HepG2 (cell line): ENCODE measurements around the gene ARMC5. TPM values are rescaled to one million over a fixed set of nuclear protein-coding genes. Genes with fewer than 3 reads are reported as not detected.

Source experiments
- ARNT2 ChIP-seq: sonication (generic); formaldehyde crosslinking; IDR thresholded peaks from 2 replicates; pipeline ENCODE4 v1.8.0; 2022; ENCODE audit warnings: mild to moderate bottlenecking, low read depth, missing genetic modification reagents, moderate library complexity
- FLYWCH1 ChIP-seq: sonication (generic); formaldehyde crosslinking; IDR thresholded peaks from 2 replicates; pipeline ENCODE4 v1.8.1; 2023; ENCODE audit warnings: mild to moderate bottlenecking, missing genetic modification reagents
- NBN ChIP-seq: fragments of 450-650 bp; conservative IDR thresholded peaks from 2 replicates; pipeline ENCODE4 v1.6.1; 2017
- POGZ ChIP-seq: sonication (generic); formaldehyde crosslinking; IDR thresholded peaks from 2 replicates; pipeline ENCODE4 v1.4.0; 2020; ENCODE audit warnings: mild to moderate bottlenecking, missing genetic modification reagents
- RFXANK ChIP-seq: IDR thresholded peaks from 2 replicates; pipeline ENCODE4 v1.6.1; 2016
- SCMH1 ChIP-seq: sonication (generic); formaldehyde crosslinking; IDR thresholded peaks from 2 replicates; pipeline ENCODE4 v1.9.0; 2021; ENCODE audit warnings: missing genetic modification reagents, mild to moderate bottlenecking, borderline replicate concordance
- ZBTB7A ChIP-seq: sonication (generic); formaldehyde crosslinking; IDR thresholded peaks from 2 replicates; pipeline ENCODE4 v1.8.0; 2022; ENCODE audit warnings: mild to moderate bottlenecking, missing genetic modification reagents
- ZNF615 ChIP-seq: sonication (generic); formaldehyde crosslinking; IDR thresholded peaks from 2 replicates; pipeline ENCODE4 v1.5.0; 2020; ENCODE audit warnings: mild to moderate bottlenecking, missing genetic modification reagents, borderline replicate concordance
- polyA plus RNA-seq, 8 experiments: library from polyadenylated mRNA; depleted of rRNA in 3 of 8; stranded (reverse) in 7 of 8; unstranded in 1 of 8; fragments of >200 nt; fragmentation: Illumina TruSeq in 4 of 8; extraction: Trizol in 4 of 8; gene quantifications; 2 replicates each; pipeline versions ENCODE4 v1.2.1 to v1.2.3, GENCODE V29; 2011 to 2016; ENCODE audit warnings: low read depth in 4 of 8, missing spikeins in 1 of 8, mixed read lengths in 1 of 8; ENCODE audit not compliant: insufficient read depth in 1 of 8
- total RNA-seq, 5 experiments: library from RNA; depleted of rRNA; stranded (reverse); fragments of >200 nt; fragmentation: Illumina TruSeq; extraction: Trizol; gene quantifications; 2 replicates each; pipeline ENCODE4 v1.2.3, GENCODE V29; 2016; ENCODE audit warnings: low read depth in 1 of 5
- TF ChIP-seq, protein P1 (sequence below): sonication (generic); formaldehyde crosslinking; IDR thresholded peaks from 2 replicates; pipeline ENCODE4 v1.4.0; 2020; ENCODE audit warnings: missing genetic modification reagents, borderline replicate concordance
- TF ChIP-seq, protein P2 (sequence below): sonication (generic); formaldehyde crosslinking; IDR thresholded peaks from 2 replicates; pipeline ENCODE4 v1.5.1; 2020; ENCODE audit warnings: mild to moderate bottlenecking, missing genetic modification reagents, borderline replicate concordance
- TF ChIP-seq, protein P3 (sequence below): sonication (generic); formaldehyde crosslinking; IDR thresholded peaks from 2 replicates; pipeline ENCODE4 v1.4.0; 2020; ENCODE audit warnings: mild to moderate bottlenecking, missing genetic modification reagents
- TF ChIP-seq, protein P4 (sequence below): sonication (generic); formaldehyde crosslinking; IDR thresholded peaks from 2 replicates; pipeline ENCODE4 v1.5.1; 2020; ENCODE audit warnings: mild to moderate bottlenecking, missing genetic modification reagents, borderline replicate concordance
- TF ChIP-seq, protein P5 (sequence below): sonication (generic); formaldehyde crosslinking; IDR thresholded peaks from 2 replicates; pipeline ENCODE4 v1.5.0; 2020; ENCODE audit warnings: mild to moderate bottlenecking, missing genetic modification reagents, moderate library complexity

The ARMC5 gene
- total and polyA plus RNA-seq, 2 of the 13 experiments (the other 11 are each of a cell fraction or from before 2014, with no cell fraction given) = 10.8 to 22.3 TPM

DNA sequence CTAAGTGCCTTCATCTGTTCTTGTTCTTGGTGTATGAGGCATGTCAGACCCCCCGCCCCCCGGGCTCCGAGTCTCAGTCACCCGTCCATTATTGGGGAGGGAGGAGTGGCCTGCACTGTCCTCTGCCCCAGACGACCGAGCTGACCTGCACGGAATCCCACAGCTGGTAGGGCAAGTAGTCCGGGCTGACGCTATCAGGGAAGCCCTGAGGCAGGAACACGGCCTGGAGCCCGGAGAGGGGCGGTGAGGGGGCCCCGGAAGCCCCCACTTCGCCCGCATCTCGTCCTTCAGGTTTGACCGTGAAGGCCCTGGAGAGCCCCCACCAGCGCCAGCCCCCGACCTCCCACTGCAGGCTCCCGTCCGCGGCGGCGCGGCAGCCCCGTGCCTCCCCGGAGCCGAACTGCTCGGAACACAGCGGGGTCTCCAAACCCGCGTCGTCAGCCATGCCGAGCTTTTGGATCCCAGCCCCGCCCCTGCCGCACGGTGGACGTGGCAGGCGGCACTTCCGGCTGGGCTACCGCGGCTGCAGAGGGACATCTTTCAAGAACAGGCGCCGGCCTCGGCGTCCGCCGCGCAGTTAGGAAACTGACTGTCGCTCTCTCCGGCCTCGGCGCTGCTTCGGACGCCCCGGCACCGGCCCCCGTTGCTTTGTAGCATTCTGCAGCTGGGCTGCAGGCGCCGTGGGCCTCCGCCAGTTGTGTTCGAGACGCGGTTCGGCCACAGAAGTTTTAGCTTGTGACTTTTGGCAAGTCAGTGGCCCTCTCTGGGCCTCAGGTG lies 48.8 kb downstream of the ARMC5 start, which contains the start of gene RUSF1 (continued):
- TF ChIP-seq NBN (no peak), RFXANK (CRISPR knock-in tag) (no peak), ZNF615 (CRISPR knock-in tag) (peak; percentile 87; the same call in 1 of the 2 replicates), ZBTB7A (CRISPR knock-in tag) (no peak), ARNT2 (CRISPR knock-in tag) (peak; percentile 97), SCMH1 (no peak), POGZ (CRISPR knock-in tag) (peak; percentile 95), FLYWCH1 (CRISPR knock-in tag) (peak; percentile 76; the same call in 1 of the 2 replicates)
- TF ChIP-seq, protein P1, sequence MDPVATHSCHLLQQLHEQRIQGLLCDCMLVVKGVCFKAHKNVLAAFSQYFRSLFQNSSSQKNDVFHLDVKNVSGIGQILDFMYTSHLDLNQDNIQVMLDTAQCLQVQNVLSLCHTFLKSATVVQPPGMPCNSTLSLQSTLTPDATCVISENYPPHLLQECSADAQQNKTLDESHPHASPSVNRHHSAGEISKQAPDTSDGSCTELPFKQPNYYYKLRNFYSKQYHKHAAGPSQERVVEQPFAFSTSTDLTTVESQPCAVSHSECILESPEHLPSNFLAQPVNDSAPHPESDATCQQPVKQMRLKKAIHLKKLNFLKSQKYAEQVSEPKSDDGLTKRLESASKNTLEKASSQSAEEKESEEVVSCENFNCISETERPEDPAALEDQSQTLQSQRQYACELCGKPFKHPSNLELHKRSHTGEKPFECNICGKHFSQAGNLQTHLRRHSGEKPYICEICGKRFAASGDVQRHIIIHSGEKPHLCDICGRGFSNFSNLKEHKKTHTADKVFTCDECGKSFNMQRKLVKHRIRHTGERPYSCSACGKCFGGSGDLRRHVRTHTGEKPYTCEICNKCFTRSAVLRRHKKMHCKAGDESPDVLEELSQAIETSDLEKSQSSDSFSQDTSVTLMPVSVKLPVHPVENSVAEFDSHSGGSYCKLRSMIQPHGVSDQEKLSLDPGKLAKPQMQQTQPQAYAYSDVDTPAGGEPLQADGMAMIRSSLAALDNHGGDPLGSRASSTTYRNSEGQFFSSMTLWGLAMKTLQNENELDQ (CRISPR knock-in tag) = peak; percentile 15; the same call in 1 of the 2 replicates
- TF ChIP-seq, protein P2, sequence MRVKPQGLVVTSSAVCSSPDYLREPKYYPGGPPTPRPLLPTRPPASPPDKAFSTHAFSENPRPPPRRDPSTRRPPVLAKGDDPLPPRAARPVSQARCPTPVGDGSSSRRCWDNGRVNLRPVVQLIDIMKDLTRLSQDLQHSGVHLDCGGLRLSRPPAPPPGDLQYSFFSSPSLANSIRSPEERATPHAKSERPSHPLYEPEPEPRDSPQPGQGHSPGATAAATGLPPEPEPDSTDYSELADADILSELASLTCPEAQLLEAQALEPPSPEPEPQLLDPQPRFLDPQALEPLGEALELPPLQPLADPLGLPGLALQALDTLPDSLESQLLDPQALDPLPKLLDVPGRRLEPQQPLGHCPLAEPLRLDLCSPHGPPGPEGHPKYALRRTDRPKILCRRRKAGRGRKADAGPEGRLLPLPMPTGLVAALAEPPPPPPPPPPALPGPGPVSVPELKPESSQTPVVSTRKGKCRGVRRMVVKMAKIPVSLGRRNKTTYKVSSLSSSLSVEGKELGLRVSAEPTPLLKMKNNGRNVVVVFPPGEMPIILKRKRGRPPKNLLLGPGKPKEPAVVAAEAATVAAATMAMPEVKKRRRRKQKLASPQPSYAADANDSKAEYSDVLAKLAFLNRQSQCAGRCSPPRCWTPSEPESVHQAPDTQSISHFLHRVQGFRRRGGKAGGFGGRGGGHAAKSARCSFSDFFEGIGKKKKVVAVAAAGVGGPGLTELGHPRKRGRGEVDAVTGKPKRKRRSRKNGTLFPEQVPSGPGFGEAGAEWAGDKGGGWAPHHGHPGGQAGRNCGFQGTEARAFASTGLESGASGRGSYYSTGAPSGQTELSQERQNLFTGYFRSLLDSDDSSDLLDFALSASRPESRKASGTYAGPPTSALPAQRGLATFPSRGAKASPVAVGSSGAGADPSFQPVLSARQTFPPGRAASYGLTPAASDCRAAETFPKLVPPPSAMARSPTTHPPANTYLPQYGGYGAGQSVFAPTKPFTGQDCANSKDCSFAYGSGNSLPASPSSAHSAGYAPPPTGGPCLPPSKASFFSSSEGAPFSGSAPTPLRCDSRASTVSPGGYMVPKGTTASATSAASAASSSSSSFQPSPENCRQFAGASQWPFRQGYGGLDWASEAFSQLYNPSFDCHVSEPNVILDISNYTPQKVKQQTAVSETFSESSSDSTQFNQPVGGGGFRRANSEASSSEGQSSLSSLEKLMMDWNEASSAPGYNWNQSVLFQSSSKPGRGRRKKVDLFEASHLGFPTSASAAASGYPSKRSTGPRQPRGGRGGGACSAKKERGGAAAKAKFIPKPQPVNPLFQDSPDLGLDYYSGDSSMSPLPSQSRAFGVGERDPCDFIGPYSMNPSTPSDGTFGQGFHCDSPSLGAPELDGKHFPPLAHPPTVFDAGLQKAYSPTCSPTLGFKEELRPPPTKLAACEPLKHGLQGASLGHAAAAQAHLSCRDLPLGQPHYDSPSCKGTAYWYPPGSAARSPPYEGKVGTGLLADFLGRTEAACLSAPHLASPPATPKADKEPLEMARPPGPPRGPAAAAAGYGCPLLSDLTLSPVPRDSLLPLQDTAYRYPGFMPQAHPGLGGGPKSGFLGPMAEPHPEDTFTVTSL = no peak
- TF ChIP-seq, protein P3, sequence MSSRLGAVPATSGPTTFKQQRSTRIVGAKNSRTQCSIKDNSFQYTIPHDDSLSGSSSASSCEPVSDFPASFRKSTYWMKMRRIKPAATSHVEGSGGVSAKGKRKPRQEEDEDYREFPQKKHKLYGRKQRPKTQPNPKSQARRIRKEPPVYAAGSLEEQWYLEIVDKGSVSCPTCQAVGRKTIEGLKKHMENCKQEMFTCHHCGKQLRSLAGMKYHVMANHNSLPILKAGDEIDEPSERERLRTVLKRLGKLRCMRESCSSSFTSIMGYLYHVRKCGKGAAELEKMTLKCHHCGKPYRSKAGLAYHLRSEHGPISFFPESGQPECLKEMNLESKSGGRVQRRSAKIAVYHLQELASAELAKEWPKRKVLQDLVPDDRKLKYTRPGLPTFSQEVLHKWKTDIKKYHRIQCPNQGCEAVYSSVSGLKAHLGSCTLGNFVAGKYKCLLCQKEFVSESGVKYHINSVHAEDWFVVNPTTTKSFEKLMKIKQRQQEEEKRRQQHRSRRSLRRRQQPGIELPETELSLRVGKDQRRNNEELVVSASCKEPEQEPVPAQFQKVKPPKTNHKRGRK (CRISPR knock-in tag) = no peak
- TF ChIP-seq, protein P4, sequence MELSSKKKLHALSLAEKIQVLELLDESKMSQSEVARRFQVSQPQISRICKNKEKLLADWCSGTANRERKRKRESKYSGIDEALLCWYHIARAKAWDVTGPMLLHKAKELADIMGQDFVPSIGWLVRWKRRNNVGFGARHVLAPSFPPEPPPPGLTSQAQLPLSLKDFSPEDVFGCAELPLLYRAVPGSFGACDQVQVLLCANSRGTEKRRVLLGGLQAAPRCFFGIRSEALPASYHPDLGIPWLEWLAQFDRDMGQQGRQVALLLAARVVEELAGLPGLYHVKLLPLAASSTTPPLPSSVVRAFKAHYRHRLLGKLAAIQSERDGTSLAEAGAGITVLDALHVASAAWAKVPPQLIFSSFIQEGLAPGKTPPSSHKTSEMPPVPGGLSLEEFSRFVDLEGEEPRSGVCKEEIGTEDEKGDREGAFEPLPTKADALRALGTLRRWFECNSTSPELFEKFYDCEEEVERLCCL = no peak
- TF ChIP-seq, protein P5, sequence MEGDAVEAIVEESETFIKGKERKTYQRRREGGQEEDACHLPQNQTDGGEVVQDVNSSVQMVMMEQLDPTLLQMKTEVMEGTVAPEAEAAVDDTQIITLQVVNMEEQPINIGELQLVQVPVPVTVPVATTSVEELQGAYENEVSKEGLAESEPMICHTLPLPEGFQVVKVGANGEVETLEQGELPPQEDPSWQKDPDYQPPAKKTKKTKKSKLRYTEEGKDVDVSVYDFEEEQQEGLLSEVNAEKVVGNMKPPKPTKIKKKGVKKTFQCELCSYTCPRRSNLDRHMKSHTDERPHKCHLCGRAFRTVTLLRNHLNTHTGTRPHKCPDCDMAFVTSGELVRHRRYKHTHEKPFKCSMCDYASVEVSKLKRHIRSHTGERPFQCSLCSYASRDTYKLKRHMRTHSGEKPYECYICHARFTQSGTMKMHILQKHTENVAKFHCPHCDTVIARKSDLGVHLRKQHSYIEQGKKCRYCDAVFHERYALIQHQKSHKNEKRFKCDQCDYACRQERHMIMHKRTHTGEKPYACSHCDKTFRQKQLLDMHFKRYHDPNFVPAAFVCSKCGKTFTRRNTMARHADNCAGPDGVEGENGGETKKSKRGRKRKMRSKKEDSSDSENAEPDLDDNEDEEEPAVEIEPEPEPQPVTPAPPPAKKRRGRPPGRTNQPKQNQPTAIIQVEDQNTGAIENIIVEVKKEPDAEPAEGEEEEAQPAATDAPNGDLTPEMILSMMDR = peak; percentile 37; the same call in 1 of the 2 replicates
